Measurements from ENCODE around the gene SHB.
A peak's percentile ranks its signal among the peaks of the same experiment; 100 is the strongest.

The SHB gene

GRCh38 chr9:38068701-38069628 is at the start of gene SHB:
TSS of gene SHB (minus strand) at chr9:38069227. CDS start at chr9:38068645, 582 bp downstream.
- DNase-seq: peak; percentile 67 to 79 (median 74)

- no peak for DNase-seq
Measured at GRCh38 chr9:38117651-38118050, 48.6 kb upstream of the SHB start.

- DNase-seq: no peak
Measured at GRCh38 chr9:38114905-38115304, 45.9 kb upstream of the SHB start.

GRCh38 chr9:38112456-38112855 is 43.4 kb upstream of the SHB start:
- no peak for DNase-seq

- DNase-seq: no peak
Measured at GRCh38 chr9:38112049-38112448, 43.0 kb upstream of the SHB start.

GRCh38 chr9:38110476-38110875 is 41.4 kb upstream of the SHB start:
- no peak for DNase-seq

- DNase-seq: no peak
Measured at GRCh38 chr9:38109601-38110000, 40.6 kb upstream of the SHB start.

- no peak for DNase-seq
Measured at GRCh38 chr9:38108326-38108725, 39.3 kb upstream of the SHB start.

DNA sequence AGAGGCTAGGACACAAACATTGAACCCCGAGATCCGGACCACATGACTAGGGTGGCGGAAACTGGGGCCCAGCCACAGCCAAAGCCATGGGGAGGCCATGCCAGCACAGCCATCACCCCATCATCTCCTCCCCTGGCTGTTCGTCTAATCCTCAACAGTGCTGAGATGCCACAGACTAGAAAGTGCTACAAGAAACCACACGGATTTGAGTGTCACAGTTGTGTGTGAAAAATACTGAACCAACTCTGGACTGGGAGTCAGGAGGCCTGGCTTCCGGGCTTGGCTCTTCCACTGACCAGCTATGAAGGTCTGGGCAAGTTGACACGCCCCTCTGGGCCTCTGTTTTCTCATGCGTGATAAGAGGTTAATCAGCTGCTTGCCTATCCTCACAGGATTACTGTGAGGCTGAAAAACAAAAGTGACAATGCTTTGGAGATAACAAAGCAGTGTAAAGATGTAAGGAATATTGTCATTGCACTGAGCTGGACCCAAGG is 38.8 kb upstream of the SHB start:
- DNase-seq: no peak

DNA sequence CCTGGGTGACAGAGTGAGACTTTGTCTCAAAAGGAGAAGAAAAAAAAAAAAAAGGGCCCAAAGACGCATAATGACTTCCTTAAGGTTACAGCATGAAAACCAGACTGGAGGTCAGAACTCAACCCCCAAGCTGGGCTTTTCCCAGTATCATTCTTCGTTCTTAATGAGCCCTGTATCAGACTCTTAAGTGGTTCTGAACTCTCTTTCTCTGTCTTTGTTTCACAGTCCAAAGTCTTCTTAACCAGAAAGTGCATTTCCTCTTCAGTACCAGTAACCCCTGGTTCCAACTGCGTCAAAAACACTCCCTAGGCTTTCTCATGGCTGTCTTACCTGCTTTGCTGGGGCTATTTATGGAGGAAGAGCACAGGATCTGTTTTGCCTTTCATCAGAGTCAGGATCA is 38.4 kb upstream of the SHB start:
- no peak for DNase-seq

DNA sequence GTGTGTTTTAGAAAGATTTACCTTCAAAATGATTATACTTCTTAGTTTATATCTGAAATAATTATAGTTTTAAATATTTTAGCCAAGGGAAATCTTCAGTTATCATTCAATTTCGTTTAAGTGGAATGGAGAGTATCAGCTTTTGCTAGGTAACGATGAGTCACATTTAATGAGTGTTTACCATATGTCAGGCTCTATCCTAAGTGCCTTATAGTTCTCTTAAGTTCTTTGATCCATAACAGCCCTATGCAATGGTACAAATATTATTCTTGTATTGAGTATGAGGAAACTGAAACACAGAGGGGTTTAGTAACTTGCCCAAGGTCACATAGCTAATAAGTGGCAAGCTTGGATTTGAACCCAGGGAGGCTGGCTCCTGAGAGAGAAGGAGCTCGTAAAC is 37.5 kb upstream of the SHB start:
- no peak for DNase-seq

GRCh38 chr9:38103340-38103739 is 34.3 kb upstream of the SHB start:
- DNase-seq: no peak

- DNase-seq: no peak
Measured at GRCh38 chr9:38101423-38101822, 32.4 kb upstream of the SHB start.

GRCh38 chr9:38096238-38096805 is 27.3 kb upstream of the SHB start:
- no peak for DNase-seq

- DNase-seq: no peak
Measured at GRCh38 chr9:38094165-38094564, 25.1 kb upstream of the SHB start.

GRCh38 chr9:38092656-38093055 is 23.6 kb upstream of the SHB start:
- DNase-seq: no peak

GRCh38 chr9:38092200-38092524 is 23.1 kb upstream of the SHB start:
- DNase-seq: no peak

- DNase-seq: no peak
Measured at GRCh38 chr9:38091310-38092199, 22.5 kb upstream of the SHB start.

DNA sequence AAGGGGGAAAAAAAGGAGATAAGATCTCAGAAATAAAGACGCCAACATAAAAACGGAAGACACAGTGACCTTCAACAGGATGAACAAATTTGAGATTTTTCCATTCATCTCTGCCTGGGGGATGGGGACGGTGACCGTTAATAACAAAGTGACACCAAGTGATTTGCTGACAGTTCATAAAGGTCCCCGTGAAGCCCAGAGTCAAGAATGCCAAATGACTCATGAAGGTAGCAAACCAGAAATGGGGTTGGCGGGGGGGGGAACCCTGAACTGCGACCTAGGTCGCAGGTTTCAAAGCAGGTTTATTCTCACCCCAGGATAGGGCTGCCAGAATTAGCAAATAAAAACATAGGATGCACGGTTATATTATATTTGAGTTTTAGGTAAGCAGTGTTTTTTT is 21.1 kb upstream of the SHB start:
- DNase-seq: no peak

DNA sequence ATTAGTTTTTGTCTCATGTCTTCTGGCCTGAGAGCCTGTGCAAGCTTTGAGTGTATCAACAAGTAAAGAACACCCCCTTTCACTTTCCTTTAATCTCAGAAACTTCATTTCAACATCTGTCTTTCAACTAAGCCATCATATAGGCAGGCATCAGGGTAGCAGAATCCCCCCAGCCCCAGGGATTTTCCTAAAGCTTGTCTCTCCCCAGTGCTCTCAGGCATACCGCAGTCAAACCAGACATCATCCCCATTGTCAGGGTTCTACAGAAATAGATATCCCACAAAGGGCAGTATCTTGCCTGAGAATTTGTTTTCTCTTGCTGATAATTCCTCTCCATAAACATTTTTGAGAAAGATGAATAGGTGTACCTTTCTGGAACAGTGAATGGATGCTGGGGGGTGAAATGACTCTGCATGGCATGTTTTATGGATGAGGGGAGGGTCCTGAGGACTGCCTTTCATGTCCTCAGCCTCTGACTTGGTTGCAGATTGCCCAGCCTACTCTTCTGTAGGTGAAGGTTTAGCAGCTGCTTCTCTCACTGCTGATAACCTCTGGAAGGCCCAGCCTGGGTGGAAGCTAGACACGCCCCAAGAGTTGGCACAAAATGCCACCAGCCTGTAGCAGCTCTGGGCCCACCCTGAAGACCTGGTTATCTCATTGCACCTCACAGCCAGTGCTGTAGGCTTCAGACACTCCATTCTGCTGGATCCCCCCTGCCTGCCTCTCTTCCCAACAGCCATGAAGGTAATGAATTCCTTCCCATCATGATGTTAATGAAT is 20.5 kb upstream of the SHB start:
- DNase-seq: no peak

DNA sequence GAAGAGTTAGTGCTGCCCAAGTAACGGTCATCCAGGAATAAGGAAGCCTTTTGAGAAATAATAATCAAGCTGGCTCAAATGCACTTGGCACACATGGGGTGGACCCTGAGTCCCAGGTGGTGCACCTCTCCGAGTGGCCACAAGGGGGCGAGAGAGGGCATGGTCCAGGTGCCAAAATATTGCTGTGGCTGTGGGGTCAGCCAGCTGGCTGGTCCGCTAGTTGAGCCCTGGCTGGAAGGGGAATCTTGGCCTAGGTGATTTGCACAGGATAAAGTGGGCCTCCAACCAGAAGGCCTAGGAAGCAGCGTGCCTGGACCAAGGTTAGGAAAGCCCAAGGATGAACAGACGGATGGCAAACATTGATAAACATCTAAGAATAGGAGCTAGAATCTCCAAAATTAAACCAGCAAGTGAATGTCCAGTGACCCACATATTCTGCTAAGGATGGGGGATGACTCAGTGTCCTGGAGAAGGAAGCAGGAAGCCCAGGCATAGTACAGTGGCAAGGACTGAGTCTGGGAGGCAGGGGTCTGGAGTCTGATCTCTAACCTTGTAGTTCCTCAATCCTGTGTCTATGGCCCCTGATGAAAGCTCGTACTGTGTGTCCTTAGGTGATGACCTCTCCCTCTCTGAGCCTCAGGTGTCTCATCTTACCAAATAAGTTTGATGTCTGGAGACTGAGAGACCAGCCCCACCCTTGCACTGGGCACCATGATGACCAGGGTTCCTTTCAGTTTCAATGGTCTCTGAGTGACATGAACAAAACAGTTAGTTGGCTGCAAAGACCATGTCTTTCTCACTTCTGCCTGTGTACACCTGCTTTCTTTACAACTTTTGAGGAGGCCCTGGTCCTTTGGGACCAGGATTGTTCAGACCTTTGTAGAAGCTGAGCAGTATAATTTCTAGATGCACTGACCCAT is 19.2 kb upstream of the SHB start:
- DNase-seq: peak; percentile 36 to 69 (median 47)
